ENCODE measurements around the gene SNRPD2. TPM values are rescaled to one million over a fixed set of nuclear protein-coding genes. Genes with fewer than 3 reads are reported as not detected.

SNRPD2 gene
- total and polyA plus RNA-seq, 4 experiments from 2014 or later: 380 to 1,238 (median 681) TPM

DNA sequence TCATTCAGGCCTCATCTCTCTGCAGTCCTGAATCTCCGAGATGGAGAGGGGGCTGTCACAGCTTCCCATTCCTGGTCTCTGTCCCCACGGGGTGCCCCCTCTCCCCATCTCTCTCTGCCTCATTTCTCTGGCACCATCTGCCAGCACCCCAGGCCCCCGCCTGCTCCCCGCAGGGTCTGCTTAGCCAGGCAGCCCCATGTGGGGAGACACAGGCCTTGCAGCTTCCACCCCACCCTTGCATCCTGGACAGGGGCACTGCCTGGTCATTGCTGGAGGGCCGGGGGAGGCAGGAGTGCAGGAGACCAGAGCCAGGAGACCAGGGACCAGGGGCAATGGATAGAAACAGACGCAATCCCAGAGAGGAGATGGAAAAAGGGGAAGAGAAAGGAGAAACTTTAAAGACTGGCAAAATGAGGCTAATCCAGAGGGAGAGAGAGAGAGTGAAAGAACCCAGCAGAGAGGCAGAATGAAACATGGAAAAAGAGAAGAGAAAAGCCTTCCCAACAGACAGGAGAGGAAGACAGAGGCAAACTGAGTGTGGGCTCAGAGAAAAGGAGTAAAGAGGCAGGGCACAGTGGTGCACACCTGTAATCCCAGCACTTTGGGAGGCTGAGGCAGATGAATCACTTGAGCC, 32.5 kb downstream of the SNRPD2 start:
- Histone ChIP-seq H3K27ac (ENCODE audit: low read depth, low read length) (no peak overlapping the region), H3K9me3 (ENCODE audit: control insufficient read depth in 1 of 2, low read length in 2 of 2) (no peaks in the 10 kb centered on the region), H3K4me1 (ENCODE audit: insufficient read depth, low read length) (no peaks in the 10 kb centered on the region), H3K27me3 (ENCODE audit: insufficient read depth, low read length) (no peaks in the 10 kb centered on the region), H3K36me3 (ENCODE audit: insufficient read depth, low read length) (no peaks in the 10 kb centered on the region), H3K4me3 (ENCODE audit: low read length in 2 of 2) (no peak overlapping the region)
- Mint-ChIP-seq H3K27ac (peak overlapping the region in 1 of 7 donors; percentile 28), H3K4me1 (peaks cover 0 to 6% (median under 1%) of the 10 kb centered on the region in 4 donors), H3K9me3 (no peaks in the 10 kb centered on the region), H3K36me3 (no peaks in the 10 kb centered on the region), H3K4me3 (no peak overlapping the region), H3K27me3 (peaks cover 0 to 3% of the 10 kb centered on the region in 2 donors)
- ChIA-PET POLR2A (ENCODE audit: partially characterized antibody) (no interaction called here), CTCF (ENCODE audit: partially characterized antibody) (no interaction called here)
- DNase-seq: no peak
- intact Hi-C loops (cut with micrococcal nuclease): no loop called here

GRCh38 chr19:45657520-45658167, 34.1 kb downstream of the SNRPD2 start:
- no peak overlapping the region for H3K27ac Mint-ChIP-seq
- Histone ChIP-seq H3K4me1 (ENCODE audit: insufficient read depth, low read length) (no peaks in the 10 kb centered on the region), H3K27ac (ENCODE audit: low read depth, low read length) (no peak overlapping the region), H3K9me3 (ENCODE audit: control insufficient read depth in 1 of 2, low read length in 2 of 2) (no peaks in the 10 kb centered on the region), H3K36me3 (ENCODE audit: insufficient read depth, low read length) (no peaks in the 10 kb centered on the region), H3K4me3 (ENCODE audit: low read length in 2 of 2) (no peak overlapping the region), H3K27me3 (ENCODE audit: insufficient read depth, low read length) (no peaks in the 10 kb centered on the region)
- H3K4me1 Mint-ChIP-seq: peaks cover 0 to 6% (median under 1%) of the 10 kb centered on the region in 4 donors
- H3K4me3 Mint-ChIP-seq: no peak overlapping the region
- no peak for DNase-seq
- H3K36me3 Mint-ChIP-seq: no peaks in the 10 kb centered on the region
- intact Hi-C loops (cut with micrococcal nuclease): no loop called here
- peaks cover 0 to 3% of the 10 kb centered on the region in 2 donors for H3K27me3 Mint-ChIP-seq
- H3K9me3 Mint-ChIP-seq: no peaks in the 10 kb centered on the region
- POLR2A ChIA-PET (ENCODE audit: partially characterized antibody): no interaction called here
- CTCF ChIA-PET (ENCODE audit: partially characterized antibody): no interaction called here

DNA sequence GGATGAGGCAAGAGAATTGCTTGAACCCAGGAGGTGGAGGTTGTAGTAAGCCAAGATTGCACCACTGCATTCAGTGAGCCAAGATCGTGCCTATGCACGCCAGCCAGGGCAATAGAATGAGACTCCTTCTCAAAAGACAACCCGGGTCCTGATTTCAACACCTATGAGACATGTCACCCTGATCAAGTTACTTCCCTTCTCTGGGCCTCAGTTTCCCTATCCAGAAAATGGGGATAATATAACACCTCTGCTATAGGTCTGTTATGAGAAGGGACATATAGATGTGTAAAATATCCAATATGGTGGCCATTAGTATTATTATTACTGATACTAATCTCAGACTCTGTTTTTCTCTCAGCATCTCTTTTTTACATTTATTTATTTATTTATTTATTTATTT, 36.7 kb downstream of the SNRPD2 start:
- no peaks in the 10 kb centered on the region for H3K9me3 Mint-ChIP-seq
- no peak for DNase-seq
- H3K4me1 Mint-ChIP-seq: peaks cover 0 to 3% (median under 1%) of the 10 kb centered on the region in 4 donors
- peaks cover 0 to 3% of the 10 kb centered on the region in 2 donors for H3K27me3 Mint-ChIP-seq
- intact Hi-C loops (cut with micrococcal nuclease): no loop called here
- no peaks in the 10 kb centered on the region for H3K36me3 Mint-ChIP-seq
- no peaks in the 10 kb centered on the region for H3K36me3 ChIP-seq (ENCODE audit: insufficient read depth, low read length)
- CTCF ChIA-PET (ENCODE audit: partially characterized antibody): no interaction called here
- POLR2A ChIA-PET (ENCODE audit: partially characterized antibody): no interaction called here
- no peak overlapping the region for H3K27ac Mint-ChIP-seq
- H3K27ac ChIP-seq (ENCODE audit: low read depth, low read length): no peak overlapping the region
- no peak overlapping the region for H3K4me3 ChIP-seq (ENCODE audit: low read length in 2 of 2)
- H3K9me3 ChIP-seq (ENCODE audit: control insufficient read depth in 1 of 2, low read length in 2 of 2): no peaks in the 10 kb centered on the region
- no peaks in the 10 kb centered on the region for H3K27me3 ChIP-seq (ENCODE audit: insufficient read depth, low read length)
- peak overlapping the region in 1 of 8 donors; percentile 10 for H3K4me3 Mint-ChIP-seq
- no peaks in the 10 kb centered on the region for H3K4me1 ChIP-seq (ENCODE audit: insufficient read depth, low read length)

GRCh38 chr19:45653634-45654033, 38.1 kb downstream of the SNRPD2 start:
- no peaks in the 10 kb centered on the region for H3K4me1 Mint-ChIP-seq
- DNase-seq: no peak
- H3K27ac Mint-ChIP-seq: no peak overlapping the region
- H3K4me1 ChIP-seq (ENCODE audit: insufficient read depth, low read length): no peaks in the 10 kb centered on the region
- peaks cover 0 to under 1% of the 10 kb centered on the region in 2 donors for H3K27me3 Mint-ChIP-seq
- no peaks in the 10 kb centered on the region for H3K9me3 ChIP-seq (ENCODE audit: control insufficient read depth in 1 of 2, low read length in 2 of 2)
- intact Hi-C loops (cut with micrococcal nuclease): no loop called here
- H3K4me3 ChIP-seq (ENCODE audit: low read length in 2 of 2): no peak overlapping the region
- POLR2A ChIA-PET (ENCODE audit: partially characterized antibody): no interaction called here
- no peaks in the 10 kb centered on the region for H3K36me3 ChIP-seq (ENCODE audit: insufficient read depth, low read length)
- no peak overlapping the region for H3K4me3 Mint-ChIP-seq
- no peaks in the 10 kb centered on the region for H3K27me3 ChIP-seq (ENCODE audit: insufficient read depth, low read length)
- no peaks in the 10 kb centered on the region for H3K9me3 Mint-ChIP-seq
- H3K27ac ChIP-seq (ENCODE audit: low read depth, low read length): no peak overlapping the region
- no peaks in the 10 kb centered on the region for H3K36me3 Mint-ChIP-seq
- CTCF ChIA-PET (ENCODE audit: partially characterized antibody): no interaction called here

DNA sequence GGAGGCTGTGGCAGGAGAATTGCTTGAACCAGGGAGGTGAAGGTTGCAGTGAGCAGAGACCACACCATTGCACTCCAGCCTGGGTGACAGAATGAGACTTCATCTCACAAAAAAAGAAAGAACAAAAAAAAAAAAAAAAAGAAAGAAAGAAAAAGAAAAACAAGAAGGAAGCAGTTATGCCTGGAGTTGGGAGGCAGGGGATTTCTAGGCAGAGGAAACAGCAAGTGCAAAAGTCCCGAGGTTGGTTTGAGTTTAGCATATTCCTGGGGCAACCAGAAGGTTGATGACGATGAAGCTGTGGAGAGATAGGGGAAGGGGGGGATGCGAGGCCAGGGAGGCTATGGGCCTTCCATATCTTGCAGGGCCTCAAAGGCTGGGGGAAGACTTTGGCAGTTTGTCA, 41.0 kb downstream of the SNRPD2 start:
- Mint-ChIP-seq H3K27ac (peak overlapping the region in 1 of 7 donors; percentile 41), H3K9me3 (no peaks in the 10 kb centered on the region), H3K27me3 (no peaks in the 10 kb centered on the region), H3K36me3 (no peaks in the 10 kb centered on the region), H3K4me1 (peaks cover 5 to 9% (median 7%) of the 10 kb centered on the region in 4 donors), H3K4me3 (no peak overlapping the region)
- ChIA-PET POLR2A (ENCODE audit: partially characterized antibody) (interaction anchor here (0.6 to 1.3 kb wide), 2 partner anchors 9 to 66 kb away, joined by 4 to 6 read pairs; partner anchors contain the start of gene OPA3), CTCF (ENCODE audit: partially characterized antibody) (interaction anchor here (0.7 kb wide), 2 partner anchors 46 to 615 kb away, joined by 3 read pairs; no protein-coding TSS in a partner anchor)
- Histone ChIP-seq H3K4me1 (ENCODE audit: insufficient read depth, low read length) (peaks cover 10% of the 10 kb centered on the region), H3K4me3 (ENCODE audit: low read length in 2 of 2) (no peak overlapping the region), H3K9me3 (ENCODE audit: control insufficient read depth in 1 of 2, low read length in 2 of 2) (no peaks in the 10 kb centered on the region), H3K36me3 (ENCODE audit: insufficient read depth, low read length) (no peaks in the 10 kb centered on the region), H3K27me3 (ENCODE audit: insufficient read depth, low read length) (no peaks in the 10 kb centered on the region), H3K27ac (ENCODE audit: low read depth, low read length) (no peak overlapping the region)
- DNase-seq: no peak
- intact Hi-C loops (cut with micrococcal nuclease): no loop called here

GRCh38 chr19:45646345-45646698, 45.4 kb downstream of the SNRPD2 start:
- H3K9me3 Mint-ChIP-seq: no peaks in the 10 kb centered on the region
- Histone ChIP-seq H3K27me3 (ENCODE audit: insufficient read depth, low read length) (no peaks in the 10 kb centered on the region), H3K4me3 (ENCODE audit: low read length in 2 of 2) (peak overlapping the region; percentile 42 to 75), H3K9me3 (ENCODE audit: control insufficient read depth in 1 of 2, low read length in 2 of 2) (no peaks in the 10 kb centered on the region), H3K36me3 (ENCODE audit: insufficient read depth, low read length) (no peaks in the 10 kb centered on the region), H3K4me1 (ENCODE audit: insufficient read depth, low read length) (peaks cover 38% of the 10 kb centered on the region), H3K27ac (ENCODE audit: low read depth, low read length) (peak overlapping the region; percentile 30)
- H3K4me3 Mint-ChIP-seq: peak overlapping the region; percentile 83 to 91 (median 88)
- peaks cover 15 to 37% (median 24%) of the 10 kb centered on the region in 4 donors for H3K4me1 Mint-ChIP-seq
- POLR2A ChIA-PET (ENCODE audit: partially characterized antibody): interaction anchor here (0.6 to 1.2 kb wide), 4 partner anchors 31 to 207 kb away, joined by 3 read pairs; no protein-coding TSS in a partner anchor
- intact Hi-C loops (cut with micrococcal nuclease): no loop called here
- DNase-seq: no peak
- no peaks in the 10 kb centered on the region for H3K36me3 Mint-ChIP-seq
- CTCF ChIA-PET (ENCODE audit: partially characterized antibody): interaction anchor here (1.0 to 2.1 kb wide), 5 partner anchors 34 to 207 kb away, joined by 3 to 28 read pairs (median 6); no protein-coding TSS in a partner anchor
- H3K27me3 Mint-ChIP-seq: no peaks in the 10 kb centered on the region
- H3K27ac Mint-ChIP-seq: peak overlapping the region in 6 of 7 donors; percentile 59 to 89 (median 77)

DNA sequence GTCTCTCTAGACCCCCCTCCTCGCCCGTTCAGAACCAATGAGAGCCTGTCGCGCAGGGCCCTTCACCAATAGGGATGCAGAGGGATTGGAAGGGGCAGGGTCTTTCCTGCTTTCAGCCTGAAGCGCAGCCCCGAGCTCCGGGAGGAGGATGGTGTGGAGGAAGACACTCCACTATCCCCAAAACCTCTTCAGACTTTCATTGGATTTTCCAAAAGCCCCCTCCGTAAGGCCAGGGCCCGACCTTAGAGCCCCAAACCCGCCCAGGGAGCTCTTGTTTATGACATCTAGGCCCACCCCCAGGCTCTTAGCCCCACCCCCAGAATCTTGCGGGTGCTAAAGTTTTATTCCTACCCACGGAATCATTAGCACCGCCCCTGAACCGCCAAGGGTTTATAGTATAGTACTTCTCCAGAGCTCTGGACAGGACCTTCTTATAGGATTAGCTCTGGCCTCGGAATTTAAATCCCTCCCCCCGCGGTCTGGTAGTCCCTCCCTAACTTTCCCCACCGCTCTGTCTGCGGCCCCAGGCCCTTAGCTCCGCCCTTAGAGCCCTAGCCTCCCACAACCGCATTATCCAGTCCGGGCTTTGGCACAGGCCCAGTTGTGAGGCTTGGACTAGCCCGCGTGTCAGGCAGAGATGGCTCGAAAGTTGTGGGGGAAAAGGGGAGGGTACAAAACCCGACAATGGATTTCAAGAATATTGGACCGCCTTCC, 46.0 kb downstream of the SNRPD2 start:
- CTCF ChIA-PET (ENCODE audit: partially characterized antibody): interaction anchor here (0.9 to 2.1 kb wide), 6 partner anchors 35 to 206 kb away, joined by 3 to 28 read pairs (median 6); partner anchors contain the start of genes QPCTL and SNRPD2
- Histone ChIP-seq H3K9me3 (ENCODE audit: control insufficient read depth in 1 of 2, low read length in 2 of 2) (no peaks in the 10 kb centered on the region), H3K4me3 (ENCODE audit: low read length in 2 of 2) (peak overlapping the region; percentile 42 to 75), H3K27me3 (ENCODE audit: insufficient read depth, low read length) (no peaks in the 10 kb centered on the region), H3K36me3 (ENCODE audit: insufficient read depth, low read length) (no peaks in the 10 kb centered on the region), H3K27ac (ENCODE audit: low read depth, low read length) (peak overlapping the region; percentile 30), H3K4me1 (ENCODE audit: insufficient read depth, low read length) (peaks cover 43% of the 10 kb centered on the region)
- H3K36me3 Mint-ChIP-seq: no peaks in the 10 kb centered on the region
- intact Hi-C loops (cut with micrococcal nuclease): no loop called here
- peak; percentile 77 to 85 (median 79) for DNase-seq
- H3K4me3 Mint-ChIP-seq: peak overlapping the region; percentile 83 to 91 (median 88)
- H3K9me3 Mint-ChIP-seq: no peaks in the 10 kb centered on the region
- peaks cover 20 to 43% (median 29%) of the 10 kb centered on the region in 4 donors for H3K4me1 Mint-ChIP-seq
- H3K27ac Mint-ChIP-seq: peak overlapping the region; percentile 72 to 89 (median 80)
- POLR2A ChIA-PET (ENCODE audit: partially characterized antibody): interaction anchor here (0.6 to 1.2 kb wide), 6 partner anchors 32 to 206 kb away, joined by 3 to 4 read pairs (median 3); partner anchors contain the start of gene OPA3
- no peaks in the 10 kb centered on the region for H3K27me3 Mint-ChIP-seq
